Measurements from ENCODE around the gene NRP2. TPM values are rescaled to one million over a fixed set of nuclear protein-coding genes. Genes with fewer than 3 reads are reported as not detected.

Gene NRP2
- total and polyA plus RNA-seq, 2 of the 13 experiments (the other 11 are each of a cell fraction or from before 2014, with no cell fraction given) = 0.65 to 1.4 TPM

DNA sequence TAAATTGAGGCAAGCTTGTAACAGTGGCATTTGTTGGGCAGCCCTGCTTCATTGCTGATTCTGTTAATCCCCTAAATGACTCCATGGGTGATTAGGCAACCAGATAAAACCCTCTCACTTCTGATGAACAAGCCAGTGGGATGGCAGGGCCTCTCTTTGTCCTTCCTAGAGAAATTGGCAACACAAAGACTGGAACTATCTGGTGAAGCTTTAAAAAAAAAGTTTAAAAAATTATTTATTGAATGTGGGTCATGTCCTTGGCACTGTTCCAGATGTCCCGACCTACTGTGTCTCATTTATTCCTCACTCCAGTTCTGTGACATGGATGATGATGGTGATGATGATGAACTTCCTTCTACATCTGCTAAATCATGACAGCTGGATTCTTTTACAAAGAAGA lies 30.8 kb downstream of the NRP2 start:
- Histone ChIP-seq H3K36me3 (replicated peaks in 1 of 2; ENCODE audit: control insufficient read depth in 1 of 2, insufficient read depth in 2 of 2, low read length in 2 of 2) (no peaks in the 10 kb centered on the region), H4K20me1 (ENCODE audit: insufficient read depth, low read length) (no peaks in the 10 kb centered on the region), H2AFZ (ENCODE audit: low read length) (no peak overlapping the region), H3K4me3 (replicated peaks in 1 of 3; ENCODE audit: insufficient read depth in 1 of 3, low read depth in 2 of 3, low read length in 3 of 3) (no peak overlapping the region), H3K27ac (ENCODE audit: extremely low read length, insufficient read depth, low read length) (no peak overlapping the region), H3K79me2 (ENCODE audit: insufficient read depth, low read length) (no peaks in the 10 kb centered on the region), H3K4me1 (ENCODE audit: insufficient read depth, low read length) (peaks cover 3% of the 10 kb centered on the region), H3K9ac (ENCODE audit: insufficient read depth, low read depth, low read length) (no peak overlapping the region), H3K27me3 (ENCODE audit: control insufficient read depth in 1 of 2, insufficient read depth in 2 of 2, low read length in 2 of 2) (peaks cover 0 to 8% of the 10 kb centered on the region in 2 experiments; a peak in 2 of 5 replicates), H3K9me3 (ENCODE audit: low read length) (no peaks in the 10 kb centered on the region), H3K4me2 (ENCODE audit: low read depth, low read length) (no peak overlapping the region)
- ChIA-PET POLR2A (no interaction called here), CTCF (ENCODE audit: low intra/inter-chr PET ratio, low total read pairs) (no interaction called here)
- FAIRE-seq (no peak), DNase-seq (ENCODE audit: low spot score) (no peak), ATAC-seq (no peak)
- TF ChIP-seq IKZF4 (CRISPR knock-in tag; IDR thresholded peaks at IDR 0.05; ENCODE audit: borderline replicate concordance, low read depth, not compliant biosample characterization) = no peak
- TF ChIP-seq ZNF468 (CRISPR knock-in tag; IDR thresholded peaks at IDR 0.05) = no peak
- intact Hi-C loops (cut with micrococcal nuclease; ENCODE audit: unreplicated experiment) = no loop called here
- in situ Hi-C loops (cut with HindIII; ENCODE audit: extremely low pct_ligation_motif_present, low pct_unique_long_range_greater_than_20kb) = no loop called here
- 15% methylated on average over 1 of the region's 1 CpG for WGBS (ENCODE audit: low lambda C conversion rate)
- BruUV-seq (replicated peaks) = no TSS peak

DNA sequence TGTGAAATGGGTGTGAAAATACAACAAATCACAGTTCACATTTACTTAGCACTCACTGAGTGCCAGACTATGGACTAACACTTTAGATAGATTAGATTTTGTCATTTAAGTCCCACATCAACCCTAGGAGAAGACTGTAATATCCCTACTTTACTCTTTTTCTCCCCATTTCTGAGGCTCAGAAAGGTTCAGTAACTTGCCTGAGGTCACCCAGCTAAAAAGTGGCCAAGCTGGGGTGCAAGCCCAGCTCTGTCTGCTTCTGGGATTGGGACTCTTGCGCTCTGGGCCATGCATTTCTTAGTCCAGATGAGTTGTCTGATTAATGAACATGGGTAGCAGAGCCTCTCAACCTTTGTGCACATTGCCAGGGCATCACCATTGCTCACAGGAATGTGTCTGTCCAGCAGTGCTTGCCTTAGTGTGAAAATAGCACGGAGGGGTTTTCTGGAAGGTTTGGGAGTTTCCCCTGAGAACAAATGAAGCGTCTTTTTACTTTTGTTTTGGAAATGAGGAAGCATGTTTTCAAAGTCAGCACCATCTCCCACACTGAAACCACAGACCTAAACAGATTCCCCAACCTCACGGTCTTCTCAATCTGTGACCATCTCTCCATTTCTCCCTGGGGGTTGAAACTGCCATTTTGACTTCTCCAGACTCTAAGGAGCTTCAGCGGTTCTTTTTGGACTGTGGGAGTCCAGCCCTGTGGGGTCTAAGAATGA lies 31.9 kb downstream of the NRP2 start:
- Histone ChIP-seq H3K4me1 (ENCODE audit: insufficient read depth, low read length) (peaks cover 14% of the 10 kb centered on the region), H3K4me3 (replicated peaks in 1 of 3; ENCODE audit: insufficient read depth in 1 of 3, low read depth in 2 of 3, low read length in 3 of 3) (no peak overlapping the region), H4K20me1 (ENCODE audit: insufficient read depth, low read length) (no peaks in the 10 kb centered on the region), H3K9me3 (ENCODE audit: low read length) (no peaks in the 10 kb centered on the region), H3K27me3 (ENCODE audit: control insufficient read depth in 1 of 2, insufficient read depth in 2 of 2, low read length in 2 of 2) (peaks cover 0 to 8% of the 10 kb centered on the region in 2 experiments; a peak in 2 of 5 replicates), H3K27ac (ENCODE audit: extremely low read length, insufficient read depth, low read length) (no peak overlapping the region), H3K4me2 (ENCODE audit: low read depth, low read length) (no peak overlapping the region), H3K9ac (ENCODE audit: insufficient read depth, low read depth, low read length) (no peak overlapping the region), H3K79me2 (ENCODE audit: insufficient read depth, low read length) (no peaks in the 10 kb centered on the region), H3K36me3 (replicated peaks in 1 of 2; ENCODE audit: control insufficient read depth in 1 of 2, insufficient read depth in 2 of 2, low read length in 2 of 2) (no peaks in the 10 kb centered on the region), H2AFZ (ENCODE audit: low read length) (no peak overlapping the region)
- ATAC-seq = no peak
- FAIRE-seq = no peak
- BruUV-seq (replicated peaks) = no TSS peak
- ChIA-PET POLR2A (no interaction called here), CTCF (ENCODE audit: low intra/inter-chr PET ratio, low total read pairs) (no interaction called here)
- intact Hi-C loops (cut with micrococcal nuclease; ENCODE audit: unreplicated experiment) (no loop called here), in situ Hi-C loops (cut with HindIII; ENCODE audit: extremely low pct_ligation_motif_present, low pct_unique_long_range_greater_than_20kb) (no loop called here)
- TF ChIP-seq ZNF768 (CRISPR knock-in tag; IDR thresholded peaks at IDR 0.05) = peak; percentile 72; the same call in 1 of the 2 replicates
- no peak for TF ChIP-seq ZSCAN12 (CRISPR knock-in tag; IDR thresholded peaks at IDR 0.05)
- WGBS (ENCODE audit: low lambda C conversion rate) = 38% methylated on average over 5 of the region's 5 CpGs
- DNase-seq (ENCODE audit: low spot score) = no peak
